HG02973 (cell line): ENCODE data around the gene WDR93.

ENCODE experiments used
- ATAC-seq: cut with Tn5 transposase; IDR thresholded peaks from one replicate; pipeline ENCODE4 v1.9.1; 2021; ENCODE audit warnings: moderate library complexity; ENCODE audit not compliant: unreplicated experiment

The WDR93 gene

GRCh38 chr15:89747708-89748682, 57.4 kb downstream of the WDR93 start:
- no peak for ATAC-seq

- no peak for ATAC-seq
These were observed 58.4 kb downstream of the WDR93 start for GRCh38 chr15:89749054-89749453.

- ATAC-seq = no peak
These were observed 58.9 kb downstream of the WDR93 start for GRCh38 chr15:89749526-89749925.

- peak; percentile 20 for ATAC-seq
These were observed 59.4 kb downstream of the WDR93 start for GRCh38 chr15:89749951-89750559.

- peak; percentile 90 for ATAC-seq
These were observed 60.2 kb downstream of the WDR93 start, which contains the start of gene MESP1 for GRCh38 chr15:89750560-89751542. Gene MESP1, minus strand, starts transcription at chr15:89751249. Its CDS starts 18 bp downstream, at chr15:89751231.

GRCh38 chr15:89751748-89752147, 61.1 kb downstream of the WDR93 start:
- ATAC-seq = no peak

- ATAC-seq = no peak
These were observed 63.2 kb downstream of the WDR93 start for GRCh38 chr15:89753855-89754254.

GRCh38 chr15:89754361-89755154, 63.9 kb downstream of the WDR93 start:
- no peak for ATAC-seq

GRCh38 chr15:89755701-89756100, 65.1 kb downstream of the WDR93 start:
- ATAC-seq = no peak

GRCh38 chr15:89756897-89757296, 66.3 kb downstream of the WDR93 start:
- no peak for ATAC-seq

- no peak for ATAC-seq
These were observed 67.7 kb downstream of the WDR93 start for GRCh38 chr15:89758283-89758682.

- no peak for ATAC-seq
These were observed 68.4 kb downstream of the WDR93 start for GRCh38 chr15:89758981-89759380.

GRCh38 chr15:89759835-89760234, 69.2 kb downstream of the WDR93 start:
- no peak for ATAC-seq

GRCh38 chr15:89760303-89761008, 69.8 kb downstream of the WDR93 start:
- no peak for ATAC-seq

- no peak for ATAC-seq
These were observed 70.6 kb downstream of the WDR93 start for GRCh38 chr15:89761009-89761831.

- no peak for ATAC-seq
These were observed 71.3 kb downstream of the WDR93 start for GRCh38 chr15:89761929-89762328.

- ATAC-seq = no peak
These were observed 75.1 kb downstream of the WDR93 start for GRCh38 chr15:89765694-89766093.
